Thyroid gland (tissue), 4 donors: Measurements from ENCODE around the gene HEG1.

Experiments used
- POLR2A ChIP-seq, 2 donors: fragments of 450-650 bp; IDR thresholded peaks; one replicate each; pipeline ENCODE4 v1.6.1; 2017; ENCODE audit warnings: antibody characterized with exemption in 2 of 2, mild to moderate bottlenecking in 2 of 2, moderate library complexity in 1 of 2
- TF ChIP-seq, protein P1 (sequence below), 6 experiments: fragments of 200-600 bp in 3 of 6; fragments of 450-650 bp in 3 of 6; sonication (generic) in 3 of 6; IDR thresholded peaks; one replicate each; pipeline ENCODE4 v1.5.1; 2016 to 2019; ENCODE audit warnings: antibody characterized with exemption in 6 of 6, mild to moderate bottlenecking in 2 of 6, inconsistent platforms in 1 of 6, moderate library complexity in 1 of 6

- TF ChIP-seq, protein P1, sequence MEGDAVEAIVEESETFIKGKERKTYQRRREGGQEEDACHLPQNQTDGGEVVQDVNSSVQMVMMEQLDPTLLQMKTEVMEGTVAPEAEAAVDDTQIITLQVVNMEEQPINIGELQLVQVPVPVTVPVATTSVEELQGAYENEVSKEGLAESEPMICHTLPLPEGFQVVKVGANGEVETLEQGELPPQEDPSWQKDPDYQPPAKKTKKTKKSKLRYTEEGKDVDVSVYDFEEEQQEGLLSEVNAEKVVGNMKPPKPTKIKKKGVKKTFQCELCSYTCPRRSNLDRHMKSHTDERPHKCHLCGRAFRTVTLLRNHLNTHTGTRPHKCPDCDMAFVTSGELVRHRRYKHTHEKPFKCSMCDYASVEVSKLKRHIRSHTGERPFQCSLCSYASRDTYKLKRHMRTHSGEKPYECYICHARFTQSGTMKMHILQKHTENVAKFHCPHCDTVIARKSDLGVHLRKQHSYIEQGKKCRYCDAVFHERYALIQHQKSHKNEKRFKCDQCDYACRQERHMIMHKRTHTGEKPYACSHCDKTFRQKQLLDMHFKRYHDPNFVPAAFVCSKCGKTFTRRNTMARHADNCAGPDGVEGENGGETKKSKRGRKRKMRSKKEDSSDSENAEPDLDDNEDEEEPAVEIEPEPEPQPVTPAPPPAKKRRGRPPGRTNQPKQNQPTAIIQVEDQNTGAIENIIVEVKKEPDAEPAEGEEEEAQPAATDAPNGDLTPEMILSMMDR (IDR thresholded peaks at IDR 0.05) = no peak
- TF ChIP-seq POLR2A (IDR thresholded peaks at IDR 0.05) = peak in 1 of 2 donors; percentile 38
Observed at GRCh38 chr3:125024817-125025216, 31.0 kb downstream of the HEG1 start.
